ENCODE measurements around the gene PLXNC1. TPM values are rescaled to one million over a fixed set of nuclear protein-coding genes. Genes with fewer than 3 reads are reported as not detected.

The PLXNC1 gene
- total and polyA plus RNA-seq, 4 donors, result 0.71 to 12.0 (median 3.3) TPM

DNA sequence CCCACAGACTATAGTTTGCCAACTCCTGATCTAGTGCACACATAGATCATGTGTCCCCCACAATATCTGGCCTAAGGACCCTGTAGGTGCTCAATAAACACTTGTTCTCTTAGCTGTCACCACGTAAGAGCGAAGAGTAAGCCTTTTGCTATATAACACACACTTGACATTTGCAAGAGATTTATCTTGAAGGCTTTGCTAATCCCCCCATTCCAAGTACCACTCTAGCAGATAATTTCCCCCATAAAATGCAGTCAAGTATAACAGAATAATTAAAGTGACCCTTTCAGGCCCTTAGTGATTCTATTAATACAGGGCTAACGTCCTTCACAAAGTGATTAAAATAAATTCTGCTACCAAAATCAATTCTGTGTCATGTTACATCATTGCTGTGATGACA, 87.5 kb downstream of the PLXNC1 start:
- no peak for TF ChIP-seq RXRA (IDR thresholded peaks at IDR 0.05)
- TF ChIP-seq, protein P1, sequence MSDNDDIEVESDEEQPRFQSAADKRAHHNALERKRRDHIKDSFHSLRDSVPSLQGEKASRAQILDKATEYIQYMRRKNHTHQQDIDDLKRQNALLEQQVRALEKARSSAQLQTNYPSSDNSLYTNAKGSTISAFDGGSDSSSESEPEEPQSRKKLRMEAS (IDR thresholded peaks at IDR 0.05), result no peak
- no peak overlapping the region for H3K27ac ChIP-seq (ENCODE audit: low read depth in 1 of 2, low read length in 2 of 2)
- no peaks in the 10 kb centered on the region for H3K27me3 ChIP-seq (ENCODE audit: control insufficient read depth in 4 of 4, insufficient read depth in 4 of 4, low read length in 3 of 4)
- no peaks in the 10 kb centered on the region for H3K36me3 ChIP-seq (ENCODE audit: control insufficient read depth in 4 of 4, insufficient read depth in 3 of 4, low read depth in 1 of 4, low read length in 3 of 4)
- no peak overlapping the region for H3K4me3 ChIP-seq (ENCODE audit: low read depth in 1 of 3, low read length in 3 of 3)
- H3K9ac ChIP-seq (ENCODE audit: low read depth in 1 of 2, low read length in 2 of 2), result no peak overlapping the region
- WGBS, result 90% methylated on average over 3 of the region's 3 CpGs
- H3K9me3 ChIP-seq (ENCODE audit: control insufficient read depth in 4 of 4, low read length in 3 of 4), result no peaks in the 10 kb centered on the region
- no peak for DNase-seq (ENCODE audit: low spot score)
- H3K4me1 ChIP-seq (ENCODE audit: control insufficient read depth in 4 of 4, insufficient read depth in 4 of 4, low read length in 3 of 4), result no peaks in the 10 kb centered on the region

DNA sequence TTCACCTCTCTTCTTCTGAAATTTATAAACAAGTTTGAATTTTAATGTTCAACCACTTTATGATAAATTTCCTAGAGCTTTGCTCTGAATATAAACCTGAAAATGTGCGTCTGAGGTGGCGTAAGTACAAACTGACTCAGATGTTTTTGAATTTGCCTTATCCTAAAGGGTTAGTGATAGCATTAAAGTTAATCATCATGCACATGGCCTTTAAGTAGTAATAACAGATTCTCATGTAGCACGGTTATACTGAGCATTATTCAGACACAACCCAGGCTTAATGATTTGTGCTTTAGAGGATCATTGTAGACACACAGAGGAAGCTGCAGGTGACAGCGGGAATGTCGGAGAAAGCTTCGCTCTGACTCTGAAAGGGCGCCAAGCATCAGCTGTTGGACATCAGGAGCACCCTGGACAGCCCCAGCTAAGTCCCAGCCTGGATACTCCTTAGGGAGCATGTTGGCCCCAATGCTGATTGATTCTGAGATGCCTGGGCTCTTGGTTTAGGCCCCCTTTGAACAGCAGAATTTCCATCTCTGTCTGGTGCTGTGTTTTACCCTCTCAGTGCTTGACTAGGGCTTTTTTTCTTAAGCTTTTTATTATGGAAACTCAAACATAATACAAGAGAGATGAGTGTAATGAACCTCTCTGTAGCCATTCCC, 91.1 kb downstream of the PLXNC1 start:
- DNase-seq (ENCODE audit: low spot score), result no peak
- Histone ChIP-seq H3K4me3 (ENCODE audit: low read depth in 1 of 3, low read length in 3 of 3) (no peak overlapping the region), H3K27ac (ENCODE audit: low read depth in 1 of 2, low read length in 2 of 2) (no peak overlapping the region), H3K36me3 (ENCODE audit: control insufficient read depth in 4 of 4, insufficient read depth in 3 of 4, low read depth in 1 of 4, low read length in 3 of 4) (no peaks in the 10 kb centered on the region), H3K27me3 (ENCODE audit: control insufficient read depth in 4 of 4, insufficient read depth in 4 of 4, low read length in 3 of 4) (no peaks in the 10 kb centered on the region), H3K9ac (ENCODE audit: low read depth in 1 of 2, low read length in 2 of 2) (no peak overlapping the region), H3K4me1 (ENCODE audit: control insufficient read depth in 4 of 4, insufficient read depth in 4 of 4, low read length in 3 of 4) (no peaks in the 10 kb centered on the region), H3K9me3 (ENCODE audit: control insufficient read depth in 4 of 4, low read length in 3 of 4) (no peaks in the 10 kb centered on the region)
- TF ChIP-seq, protein P1 (IDR thresholded peaks at IDR 0.05), result no peak
- TF ChIP-seq RXRA (IDR thresholded peaks at IDR 0.05), result no peak
- TF ChIP-seq HNF4G (IDR thresholded peaks at IDR 0.05), result no peak
- no peak for TF ChIP-seq REST (IDR thresholded peaks at IDR 0.05)
- TF ChIP-seq FOXA1 (IDR thresholded peaks at IDR 0.05), result no peak
- no peak for TF ChIP-seq RAD21 (IDR thresholded peaks at IDR 0.05)
- no peak for TF ChIP-seq SP1 (IDR thresholded peaks at IDR 0.05)
- TF ChIP-seq GABPA (IDR thresholded peaks at IDR 0.05 in 1 of 2, conservative IDR thresholded peaks at IDR 0.05 in 1 of 2), result no peak
- TF ChIP-seq YY1 (IDR thresholded peaks at IDR 0.05), result no peak
- no peak for TF ChIP-seq NR2F2 (IDR thresholded peaks at IDR 0.05)
- no peak for TF ChIP-seq FOXA2 (IDR thresholded peaks at IDR 0.05)
- TF ChIP-seq TAF1 (conservative IDR thresholded peaks at IDR 0.05), result no peak
- no peak for TF ChIP-seq ZBTB33 (IDR thresholded peaks at IDR 0.05)
- TF ChIP-seq JUND (IDR thresholded peaks at IDR 0.05), result no peak
- TF ChIP-seq HNF4A (conservative IDR thresholded peaks at IDR 0.05), result no peak
- no peak for TF ChIP-seq EGR1 (IDR thresholded peaks at IDR 0.05; ENCODE audit: low read depth in 2 of 2)
- WGBS, result 94% methylated on average over 7 of the region's 7 CpGs
